GM12878 (cell line): ENCODE measurements around the gene CDH7. TPM values are rescaled to one million over a fixed set of nuclear protein-coding genes. Genes with fewer than 3 reads are reported as not detected.

Experiments used
- ATAC-seq: fragments of 200-7000 bp; cut with Tn5 transposase; 3 replicates; pipeline ENCODE4 v1.9.1; 2020; ENCODE audit warnings: mild to moderate bottlenecking, moderate library complexity
- BruUV-seq: library from RNA; stranded (reverse); fragments of 400-500 nt; replicated peaks from 2 replicates; lab custom pipeline; 2021; lab: Mats Ljungman, UMichigan
- CTCF ChIA-PET: fragments of 300-600 bp; sonication (Branson Sonifier 250); formaldehyde crosslinking; extraction: SDS; loops from one replicate; lab custom pipeline; 2021; ENCODE audit warnings: inconsistent platforms; lab: Yijun Ruan, JAX
- POLR2A ChIA-PET: fragments of 350-600 bp; formaldehyde crosslinking; extraction: SDS; loops from one replicate; lab custom pipeline; 2021; ENCODE audit warnings: inconsistent platforms; lab: Charles Lee
- RAD21 ChIA-PET: fragments of 300-600 bp; sonication (Branson Sonifier 250); formaldehyde crosslinking; loops from one replicate; lab custom pipeline; 2023; ENCODE audit warnings: antibody characterized with exemption; ENCODE audit not compliant: unreplicated experiment; lab: Charles Lee
- SMC1A ChIA-PET: fragments of 300-600 bp; sonication (Branson Sonifier 250); formaldehyde crosslinking; loops from one replicate; lab custom pipeline; 2023; ENCODE audit not compliant: unreplicated experiment, uncharacterized antibody; lab: Charles Lee
- DNase-seq: peaks from one replicate; pipeline ENCODE4 v3.0.0-alpha.2; 2011; ENCODE audit warnings: low read depth, low spot score
- FAIRE-seq: peaks from 3 replicates; lab custom pipeline; 2011; peaks lifted over from hg19 to GRCh38; lab: Jason Lieb, UNC
- H2AFZ ChIP-seq: 2 replicates; pipeline ENCODE4 v1.6.0; 2011; ENCODE audit warnings: low read depth, low read length, control low read depth; ENCODE audit not compliant: control insufficient read depth
- H3K27ac ChIP-seq: 2 replicates; pipeline ENCODE4 v1.5.1; 2011; ENCODE audit warnings: control low read depth; ENCODE audit not compliant: control insufficient read depth, insufficient read depth
- H3K27me3 ChIP-seq, 2 experiments: replicated peaks in 1 of 2; 2 replicates each; pipeline versions ENCODE4 v1.6.0 to v1.6.1; 2011; ENCODE audit warnings: low read length in 1 of 2; ENCODE audit not compliant: control insufficient read depth in 2 of 2, insufficient read depth in 2 of 2
- H3K36me3 ChIP-seq, 2 experiments: 2 replicates each; pipeline ENCODE4 v1.5.1; 2011; ENCODE audit warnings: low read length in 1 of 2; ENCODE audit not compliant: control insufficient read depth in 2 of 2, insufficient read depth in 2 of 2
- H3K4me1 ChIP-seq: 2 replicates; pipeline ENCODE4 v1.6.1; 2011; ENCODE audit warnings: mild to moderate bottlenecking, low read length, moderate library complexity, mixed read lengths; ENCODE audit not compliant: control insufficient read depth, insufficient read depth
- H3K4me2 ChIP-seq: 2 replicates; pipeline ENCODE4 v1.6.0; 2011; ENCODE audit warnings: control low read depth; ENCODE audit not compliant: control insufficient read depth, insufficient read depth
- H3K4me3 ChIP-seq: fragments of 200-600 bp; sonication (generic); 2 replicates; pipeline ENCODE4 v1.5.1; 2016
- H3K79me2 ChIP-seq: 2 replicates; pipeline ENCODE4 v1.6.0; 2011; ENCODE audit warnings: low read length; ENCODE audit not compliant: control insufficient read depth, insufficient read depth
- H3K9ac ChIP-seq: 2 replicates; pipeline ENCODE4 v1.8.0; 2011; ENCODE audit warnings: low read length, control low read depth, mixed read lengths; ENCODE audit not compliant: control insufficient read depth, insufficient read depth
- H3K9me3 ChIP-seq: replicated peaks from 3 replicates; pipeline ENCODE4 v1.5.1; 2011; ENCODE audit warnings: mild to moderate bottlenecking, low read length; ENCODE audit not compliant: control insufficient read depth, insufficient read depth
- H4K20me1 ChIP-seq: 2 replicates; pipeline ENCODE4 v1.6.0; 2011; ENCODE audit not compliant: control insufficient read depth, insufficient read depth
- ASH2L ChIP-seq: fragments of 300-600, 200-600 bp; sonication (generic); IDR thresholded peaks from 2 replicates; pipeline ENCODE4 v1.6.1; 2017; ENCODE audit warnings: low read depth, mild to moderate bottlenecking, borderline replicate concordance
- BHLHE40 ChIP-seq, 2 experiments: fragments of 450-650 bp in 1 of 2; IDR thresholded peaks; 2 replicates each; pipeline ENCODE4 v1.6.1; 2011 to 2017; ENCODE audit warnings: low read depth in 2 of 2, borderline replicate concordance in 1 of 2, improper control_type of control experiment in 1 of 2, low read length in 1 of 2, mild to moderate bottlenecking in 1 of 2
- BRCA1 ChIP-seq: IDR thresholded peaks from 2 replicates; pipeline ENCODE4 v1.6.1; 2011; ENCODE audit warnings: low read depth, low read length, improper control_type of control experiment
- CBX5 ChIP-seq: sonication (generic); IDR thresholded peaks from 2 replicates; pipeline ENCODE4 v1.6.1; 2016; ENCODE audit warnings: low read depth, moderate library complexity, mild to moderate bottlenecking, inconsistent platforms
- HDAC6 ChIP-seq: fragments of 200-600 bp; sonication (generic); IDR thresholded peaks from one replicate; pipeline ENCODE4 v1.8.0; 2017; ENCODE audit warnings: antibody characterized with exemption; ENCODE audit not compliant: unreplicated experiment
- IRF3 ChIP-seq: fragments of 450-650 bp; IDR thresholded peaks from 2 replicates; pipeline ENCODE4 v1.6.1; 2014; ENCODE audit warnings: mild to moderate bottlenecking
- MEF2A ChIP-seq: IDR thresholded peaks from 2 replicates; pipeline ENCODE4 v1.6.1; 2011; ENCODE audit warnings: low read depth, mild to moderate bottlenecking, low read length, moderate library complexity; ENCODE audit not compliant: insufficient read depth
- NFYA ChIP-seq: IDR thresholded peaks from 2 replicates; pipeline ENCODE4 v1.6.1; 2011; ENCODE audit warnings: low read depth, mild to moderate bottlenecking, low read length, improper control_type of control experiment, borderline replicate concordance
- RELA ChIP-seq: fragments of 450-650 bp; IDR thresholded peaks from 2 replicates; pipeline ENCODE4 v1.8.0; 2014; ENCODE audit warnings: borderline replicate concordance; ENCODE audit not compliant: partially characterized antibody
- SIX5 ChIP-seq: IDR thresholded peaks from 2 replicates; pipeline ENCODE4 v1.6.1; 2011; ENCODE audit warnings: mild to moderate bottlenecking, low read depth, low read length, moderate library complexity; ENCODE audit not compliant: severe bottlenecking
- SMC3 ChIP-seq: IDR thresholded peaks from 2 replicates; pipeline ENCODE4 v1.6.1; 2011; ENCODE audit warnings: low read length, improper control_type of control experiment, borderline replicate concordance
- SUPT20H ChIP-seq: IDR thresholded peaks from 2 replicates; pipeline ENCODE4 v1.6.1; 2011; ENCODE audit warnings: low read depth, mild to moderate bottlenecking, low read length, moderate library complexity, borderline replicate concordance; ENCODE audit not compliant: control insufficient read depth
- WGBS: methylation state at CpG from one replicate; pipeline ENCODE4 v1.1.6; 2016; ENCODE audit warnings: low lambda C conversion rate; ENCODE audit not compliant: insufficient replicate concordance, insufficient coverage; ENCODE audit errors: missing lambda C conversion rate; 5-methylcytosine and 5-hydroxymethylcytosine counted together
- in situ Hi-C: fragments of 300-500 bp; cut with MboI; formaldehyde crosslinking; loops from 9 replicates; pipeline ENCODE4 v1.14.3; 2018; ENCODE audit warnings: mixed read lengths
- intact Hi-C: fragments of 100-400 bp; cut with micrococcal nuclease; formaldehyde crosslinking; loops from one replicate; pipeline ENCODE4 v1.14.2; 2022; ENCODE audit not compliant: unreplicated experiment
- polyA plus RNA-seq, 11 experiments: library from polyadenylated mRNA; depleted of rRNA in 4 of 11; unstranded in 6 of 11; stranded (reverse) in 5 of 11; fragments of >200 nt; fragmentation: Nextera tagmentation in 4 of 11; fragmentation: Illumina TruSeq in 1 of 11; extraction: Ambion mirVana in 4 of 11; extraction: Trizol in 1 of 11; gene quantifications; 1 replicate in 1 of 11; 2 replicates in 10 of 11; pipeline versions ENCODE4 v1.2.1 to v1.2.3, GENCODE V29; 2011 to 2016; ENCODE audit warnings: inconsistent platforms in 2 of 11, missing spikeins in 2 of 11, low read depth in 1 of 11
- total RNA-seq, 4 experiments: library from RNA; depleted of rRNA in 3 of 4; stranded (reverse); fragments of >200 nt in 3 of 4; fragmentation: Illumina TruSeq in 1 of 4; extraction: Trizol in 1 of 4; gene quantifications; 2 replicates each; pipeline versions ENCODE4 v1.2.1 to v1.2.3, GENCODE V29; 2013 to 2021

CDH7 gene
- total and polyA plus RNA-seq, 10 of the 15 experiments (the other 5 are each of a cell fraction or from before 2014, with no cell fraction given), result 0.03 TPM; not detected in 9

GRCh38 chr18:65876310-65876709 is 125.5 kb downstream of the CDH7 start:
- TF ChIP-seq CBX5, result no peak
- TF ChIP-seq MEF2A, result no peak
- TF ChIP-seq HDAC6, result no peak
- TF ChIP-seq SIX5, result no peak
- TF ChIP-seq RELA, result no peak
- no peak for TF ChIP-seq BRCA1
- no peak for TF ChIP-seq SUPT20H
- TF ChIP-seq SMC3, result no peak
- no peak for TF ChIP-seq BHLHE40 (IDR thresholded peaks at IDR 0.05; ENCODE audit: borderline replicate concordance in 1 of 2, low read depth in 2 of 2, low read length in 1 of 2)
- TF ChIP-seq IRF3, result no peak
- no peak for TF ChIP-seq NFYA
- TF ChIP-seq ASH2L, result no peak
- Histone ChIP-seq H3K4me1 (no peaks in the 10 kb centered on the region), H2AFZ (no peak overlapping the region), H3K9ac (no peak overlapping the region), H3K9me3 (no peaks in the 10 kb centered on the region), H3K27ac (no peak overlapping the region), H4K20me1 (no peaks in the 10 kb centered on the region), H3K4me3 (no peak overlapping the region), H3K27me3 (no peaks in the 10 kb centered on the region; a peak in 1 of 4 replicates), H3K4me2 (no peak overlapping the region), H3K79me2 (no peaks in the 10 kb centered on the region), H3K36me3 (no peaks in the 10 kb centered on the region)
- ChIA-PET CTCF (no interaction called here), POLR2A (no interaction called here), RAD21 (no interaction called here), SMC1A (interaction anchor here (0.5 kb wide), 1 partner anchor 19 kb away, joined by 3 read pairs; no protein-coding TSS in a partner anchor)
- no peak for DNase-seq
- intact Hi-C loops, result no loop called here
- FAIRE-seq, result no peak
- WGBS, result 0% methylated on average over 3 of the region's 3 CpGs
- in situ Hi-C loops, result no loop called here
- ATAC-seq, result no peak
- BruUV-seq, result no TSS peak
